HEK293T (cell line): ENCODE measurements around the gene KLHDC3.

Experiments
- CTCF ChIA-PET: fragments of 350-600 bp; formaldehyde crosslinking; extraction: SDS; loops from one replicate; lab custom pipeline; 2021; ENCODE audit warnings: antibody characterized with exemption, inconsistent platforms; lab: Yijun Ruan, JAX
- POLR2A ChIA-PET: fragments of 350-600 bp; formaldehyde crosslinking; extraction: SDS; loops from one replicate; lab custom pipeline; 2020; ENCODE audit warnings: antibody characterized with exemption, inconsistent platforms; lab: Yijun Ruan, JAX
- DNase-seq: peaks from one replicate; pipeline ENCODE4 v3.0.0; 2012; ENCODE audit warnings: mixed read lengths; ENCODE audit errors: extremely low spot score
- ARNT ChIP-seq: fragments of 450-650 bp; IDR thresholded peaks from 2 replicates; pipeline ENCODE4 v1.6.1; 2017; ENCODE audit warnings: mild to moderate bottlenecking
- BHLHE40 ChIP-seq: fragments of 450-650 bp; IDR thresholded peaks from 2 replicates; pipeline ENCODE4 v1.6.1; 2016; ENCODE audit warnings: mild to moderate bottlenecking, moderate library complexity, borderline replicate concordance
- CTBP1 ChIP-seq: fragments of 450-650 bp; IDR thresholded peaks from 2 replicates; pipeline ENCODE4 v1.6.1; 2016; ENCODE audit warnings: borderline replicate concordance
- ELF4 ChIP-seq: fragments of 450-650 bp; IDR thresholded peaks from 2 replicates; pipeline ENCODE4 v1.6.1; 2017; ENCODE audit warnings: antibody characterized with exemption
- FOXA1 ChIP-seq: fragments of 450-650 bp; IDR thresholded peaks from 2 replicates; pipeline ENCODE4 v1.6.1; 2016; ENCODE audit warnings: mild to moderate bottlenecking
- FOXK2 ChIP-seq: fragments of 450-650 bp; IDR thresholded peaks from 2 replicates; pipeline ENCODE4 v1.6.1; 2016; ENCODE audit warnings: mild to moderate bottlenecking
- FOXM1 ChIP-seq: fragments of 450-650 bp; IDR thresholded peaks from 2 replicates; pipeline ENCODE4 v1.6.1; 2017; ENCODE audit warnings: mild to moderate bottlenecking, borderline replicate concordance
- HDGF ChIP-seq: fragments of 450-650 bp; IDR thresholded peaks from 2 replicates; pipeline ENCODE4 v1.6.1; 2017; ENCODE audit warnings: antibody characterized with exemption, borderline replicate concordance
- L3MBTL2 ChIP-seq: fragments of 450-650 bp; conservative IDR thresholded peaks from 2 replicates; pipeline ENCODE4 v1.6.1; 2016; ENCODE audit warnings: mild to moderate bottlenecking
- LEF1 ChIP-seq: fragments of 450-650 bp; IDR thresholded peaks from 2 replicates; pipeline ENCODE4 v1.6.1; 2017; ENCODE audit warnings: mild to moderate bottlenecking, borderline replicate concordance
- NFRKB ChIP-seq: fragments of 450-650 bp; IDR thresholded peaks from 2 replicates; pipeline ENCODE4 v1.6.1; 2016; ENCODE audit warnings: mild to moderate bottlenecking, moderate library complexity
- SP1 ChIP-seq: fragments of 450-650 bp; IDR thresholded peaks from 2 replicates; pipeline ENCODE4 v1.6.1; 2017
- SUZ12 ChIP-seq: fragments of 450-650 bp; IDR thresholded peaks from 2 replicates; pipeline ENCODE4 v1.6.1; 2016; ENCODE audit warnings: mild to moderate bottlenecking
- TARDBP ChIP-seq: fragments of 450-650 bp; IDR thresholded peaks from 2 replicates; pipeline ENCODE4 v1.6.1; 2016
- ZNF384 ChIP-seq: fragments of 450-650 bp; IDR thresholded peaks from 2 replicates; pipeline ENCODE4 v1.6.1; 2016
- TF ChIP-seq, protein P1 (sequence below): fragments of 450-650 bp; IDR thresholded peaks from 2 replicates; pipeline ENCODE4 v1.6.1; 2016

Gene KLHDC3

DNA sequence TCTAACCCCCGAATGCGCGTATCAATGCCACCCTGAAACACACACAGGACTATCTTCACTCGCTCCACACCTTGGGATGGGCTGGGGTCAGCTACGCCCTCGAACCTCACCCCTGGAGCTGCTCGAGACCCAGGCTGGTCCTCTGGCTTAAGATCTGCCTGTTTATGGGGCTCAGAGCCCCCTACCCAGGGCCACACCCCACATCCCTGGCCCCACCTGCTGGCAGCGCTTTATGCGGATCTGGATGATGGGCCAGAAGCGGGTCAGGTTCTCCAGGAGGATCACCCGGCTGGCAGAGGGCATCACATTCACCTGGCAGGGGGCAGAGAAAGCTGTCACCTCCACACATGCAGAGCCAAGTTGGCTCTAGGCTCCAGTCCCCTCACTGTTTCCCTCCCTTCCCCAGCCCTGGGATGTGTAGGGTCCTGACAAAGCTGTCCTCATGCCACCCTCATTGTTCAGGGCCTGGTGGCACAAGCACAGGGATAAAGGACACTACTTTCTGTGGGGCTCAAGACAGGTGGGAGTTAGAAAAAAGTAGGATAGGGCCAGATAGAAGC lies 31.4 kb downstream of the KLHDC3 start:
- CTCF ChIA-PET, result no interaction called here
- DNase-seq, result no peak
- TF ChIP-seq FOXA1, result no peak
- POLR2A ChIA-PET, result interaction anchor here (1.7 kb wide), 1 partner anchor 8 kb away, joined by 7 read pairs; the partner anchor contains the start of gene CUL7

DNA sequence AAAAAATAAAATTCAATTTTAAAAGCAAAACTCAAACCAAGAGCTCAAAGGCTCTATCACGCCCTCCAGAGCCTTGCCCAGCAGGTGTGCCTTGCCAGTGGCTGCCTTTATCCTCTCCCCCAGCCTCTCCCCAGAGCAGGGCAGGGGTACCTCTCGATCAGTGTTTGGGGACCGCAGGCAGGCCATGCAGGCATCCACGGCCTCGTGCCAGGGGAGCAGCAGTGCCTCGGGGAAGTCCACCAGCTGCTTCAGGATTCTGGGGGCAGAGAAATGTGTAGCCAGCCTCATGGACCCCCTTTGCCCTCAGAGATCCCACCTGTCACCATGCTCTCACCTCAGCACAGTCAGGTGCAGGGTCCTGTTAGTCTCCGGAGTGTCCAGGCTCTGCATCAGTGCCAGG lies 33.9 kb downstream of the KLHDC3 start:
- POLR2A ChIA-PET, result interaction anchor here (1.6 to 2.6 kb wide), 2 partner anchors 12 to 33 kb away, joined by 5 to 11 read pairs; partner anchors contain the start of genes KLC4 and MRPL2
- CTCF ChIA-PET, result no interaction called here
- DNase-seq, result no peak
- TF ChIP-seq SUZ12 (no peak), FOXM1 (no peak), NFRKB (no peak), ARNT (no peak), ZNF384 (no peak), FOXA1 (no peak), L3MBTL2 (no peak), HDGF (no peak), CTBP1 (no peak), LEF1 (no peak), TARDBP (no peak), SP1 (no peak), BHLHE40 (no peak), ELF4 (no peak), FOXK2 (no peak)
- TF ChIP-seq, protein P1, sequence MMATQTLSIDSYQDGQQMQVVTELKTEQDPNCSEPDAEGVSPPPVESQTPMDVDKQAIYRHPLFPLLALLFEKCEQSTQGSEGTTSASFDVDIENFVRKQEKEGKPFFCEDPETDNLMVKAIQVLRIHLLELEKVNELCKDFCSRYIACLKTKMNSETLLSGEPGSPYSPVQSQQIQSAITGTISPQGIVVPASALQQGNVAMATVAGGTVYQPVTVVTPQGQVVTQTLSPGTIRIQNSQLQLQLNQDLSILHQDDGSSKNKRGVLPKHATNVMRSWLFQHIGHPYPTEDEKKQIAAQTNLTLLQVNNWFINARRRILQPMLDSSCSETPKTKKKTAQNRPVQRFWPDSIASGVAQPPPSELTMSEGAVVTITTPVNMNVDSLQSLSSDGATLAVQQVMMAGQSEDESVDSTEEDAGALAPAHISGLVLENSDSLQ, result no peak

- POLR2A ChIA-PET, result interaction anchor here (1.0 kb wide), 1 partner anchor 10 kb away, joined by 4 read pairs; no protein-coding TSS in a partner anchor
- no peak for TF ChIP-seq TARDBP
- no peak for TF ChIP-seq FOXM1
- TF ChIP-seq BHLHE40, result no peak
- TF ChIP-seq ELF4, result no peak
- TF ChIP-seq ZNF384, result no peak
- TF ChIP-seq, protein P1, result no peak
- no peak for TF ChIP-seq ARNT
- TF ChIP-seq LEF1, result no peak
- no peak for TF ChIP-seq L3MBTL2
- no peak for TF ChIP-seq SUZ12
- no peak for TF ChIP-seq CTBP1
- no peak for TF ChIP-seq FOXK2
- TF ChIP-seq FOXA1, result no peak
- CTCF ChIA-PET, result no interaction called here
Observed at GRCh38 chr6:43050981-43051380, 36.9 kb downstream of the KLHDC3 start.

GRCh38 chr6:43052225-43052841 lies 38.3 kb downstream of the KLHDC3 start:
- no peak for TF ChIP-seq CTBP1
- no peak for TF ChIP-seq ZNF384
- no peak for TF ChIP-seq SUZ12
- TF ChIP-seq TARDBP, result no peak
- TF ChIP-seq SP1, result no peak
- TF ChIP-seq FOXA1, result no peak
- TF ChIP-seq L3MBTL2, result no peak
- POLR2A ChIA-PET, result interaction anchor here (0.7 kb wide), 1 partner anchor 11 kb away, joined by 3 read pairs; no protein-coding TSS in a partner anchor
- DNase-seq, result no peak
- CTCF ChIA-PET, result no interaction called here

More at GRCh38 chr6:43050981-43051380, 36.9 kb downstream of the KLHDC3 start:
- DNase-seq, result no peak

GRCh38 chr6:43052842-43053544 lies 38.9 kb downstream of the KLHDC3 start:
- POLR2A ChIA-PET, result interaction anchor here (0.7 to 2.9 kb wide), 15 partner anchors 11 to 425 kb away, joined by 3 to 26 read pairs (median 7); partner anchors contain the start of genes CNPY3, CUL9, KLHDC3 and MEA1
- CTCF ChIA-PET, result interaction anchor here (0.7 kb wide), 1 partner anchor 152 kb away, joined by 3 read pairs; no protein-coding TSS in a partner anchor
- no peak for TF ChIP-seq ZNF384
- peak; percentile 42 for TF ChIP-seq L3MBTL2
- DNase-seq, result peak; percentile 31

- DNase-seq, result peak; percentile 95
- ChIA-PET POLR2A (interaction anchor here (0.6 to 2.9 kb wide), 35 partner anchors 9 to 424 kb away, joined by 3 to 26 read pairs (median 4); partner anchors contain the start of genes CNPY3, CUL9, KLHDC3 and MEA1), CTCF (interaction anchor here (0.7 kb wide), 1 partner anchor 153 kb away, joined by 3 read pairs; no protein-coding TSS in a partner anchor)
- peak; percentile 42; the same call in 1 of the 2 replicates for TF ChIP-seq ELF4
- no peak for TF ChIP-seq CTBP1
- TF ChIP-seq SUZ12, result no peak
- TF ChIP-seq FOXK2, result no peak
- no peak for TF ChIP-seq ZNF384
- no peak for TF ChIP-seq L3MBTL2
Observed at GRCh38 chr6:43053545-43054205, 39.6 kb downstream of the KLHDC3 start, which contains the start of gene CUL7. TSS of gene CUL7 (minus strand) at chr6:43053851. CDS start at chr6:43052788, 1,063 bp downstream.
